H9 (cell line): ENCODE data around the gene RNGTT. TPM values are rescaled to one million over a fixed set of nuclear protein-coding genes. Genes with fewer than 3 reads are reported as not detected.
A peak's percentile ranks its signal among the peaks of the same experiment; 100 is the strongest.
"Not testable (repeated sequence)": the region's sequence is repeated elsewhere in the genome, so short reads cannot be mapped to it uniquely, and the experiment has no call there.

Experiments
- DNase-seq: peaks from one replicate; pipeline ENCODE4 v3.0.0-alpha.2; 2017
- H2AFZ ChIP-seq: one replicate; pipeline ENCODE4 v1.6.1; 2013; ENCODE audit warnings: mild to moderate bottlenecking, low read length, control low read depth, moderate library complexity
- H2AK5ac ChIP-seq: 2 replicates; pipeline ENCODE4 v1.6.1; 2013; ENCODE audit warnings: low read length, control low read depth, mixed read lengths; ENCODE audit not compliant: insufficient read length
- H2BK120ac ChIP-seq: one replicate; pipeline ENCODE4 v1.6.1; 2013; ENCODE audit warnings: low read depth, mild to moderate bottlenecking, low read length, control low read depth, inconsistent platforms; ENCODE audit not compliant: poor library complexity, severe bottlenecking
- H2BK12ac ChIP-seq: 2 replicates; pipeline ENCODE4 v1.6.1; 2013; ENCODE audit warnings: low read length, control low read depth, mixed read lengths, low read depth; ENCODE audit not compliant: insufficient read length
- H2BK15ac ChIP-seq: 2 replicates; pipeline ENCODE4 v1.6.1; 2013; ENCODE audit warnings: low read depth, low read length, control low read depth
- H2BK20ac ChIP-seq: one replicate; pipeline ENCODE4 v1.6.1; 2013; ENCODE audit warnings: low read depth, mild to moderate bottlenecking, low read length, control low read depth, inconsistent platforms; ENCODE audit not compliant: poor library complexity, severe bottlenecking
- H2BK5ac ChIP-seq: 2 replicates; pipeline ENCODE4 v1.6.1; 2013; ENCODE audit warnings: low read length, control low read depth, mixed read lengths; ENCODE audit not compliant: insufficient read length
- H3K14ac ChIP-seq: 2 replicates; pipeline ENCODE4 v1.6.1; 2013; ENCODE audit warnings: low read length, control low read depth; ENCODE audit not compliant: insufficient read depth
- H3K18ac ChIP-seq: 2 replicates; pipeline ENCODE4 v1.6.1; 2013; ENCODE audit warnings: low read depth, mild to moderate bottlenecking, mixed read lengths, low read length, control low read depth; ENCODE audit not compliant: insufficient read length
- H3K23ac ChIP-seq: 2 replicates; pipeline ENCODE4 v1.6.1; 2013; ENCODE audit warnings: low read length, control low read depth, mixed read lengths, low read depth; ENCODE audit not compliant: insufficient read length
- H3K23me2 ChIP-seq: 2 replicates; pipeline ENCODE4 v1.6.1; 2013; ENCODE audit warnings: low read depth, mild to moderate bottlenecking, mixed read lengths, low read length, control low read depth; ENCODE audit not compliant: insufficient read length, poor library complexity, severe bottlenecking
- H3K27ac ChIP-seq: 2 replicates; pipeline ENCODE4 v1.5.1; 2013; ENCODE audit warnings: low read length, control low read depth, mixed read lengths, low read depth; ENCODE audit not compliant: insufficient read length
- H3K27me3 ChIP-seq: 2 replicates; pipeline ENCODE4 v1.6.1; 2013; ENCODE audit warnings: low read length, control low read depth, inconsistent platforms; ENCODE audit not compliant: insufficient read depth
- H3K4ac ChIP-seq: 2 replicates; pipeline ENCODE4 v1.6.1; 2013; ENCODE audit warnings: low read depth, mild to moderate bottlenecking, control low read depth, inconsistent platforms, low read length, moderate library complexity
- H3K4me1 ChIP-seq: 2 replicates; pipeline ENCODE4 v1.6.1; 2013; ENCODE audit warnings: low read length, control low read depth, inconsistent platforms; ENCODE audit not compliant: insufficient read depth
- H3K4me2 ChIP-seq: 2 replicates; pipeline ENCODE4 v1.6.1; 2013; ENCODE audit warnings: low read length, control low read depth, mixed read lengths; ENCODE audit not compliant: insufficient read length, insufficient read depth
- H3K56ac ChIP-seq: 2 replicates; pipeline ENCODE4 v1.6.1; 2013; ENCODE audit warnings: low read depth, mild to moderate bottlenecking, mixed read lengths, low read length, control low read depth; ENCODE audit not compliant: insufficient read length
- H3K79me1 ChIP-seq: 2 replicates; pipeline ENCODE4 v1.6.1; 2013; ENCODE audit warnings: low read depth, mild to moderate bottlenecking, moderate library complexity, low read length, control low read depth, inconsistent platforms; ENCODE audit not compliant: insufficient read depth, poor library complexity, severe bottlenecking
- H3K79me2 ChIP-seq: 2 replicates; pipeline ENCODE4 v1.6.1; 2013; ENCODE audit warnings: low read length, control low read depth, inconsistent platforms; ENCODE audit not compliant: insufficient read depth
- H3K9ac ChIP-seq: 2 replicates; pipeline ENCODE4 v1.6.1; 2013; ENCODE audit warnings: low read length, control low read depth, mixed read lengths; ENCODE audit not compliant: insufficient read length; ENCODE audit errors: extremely low read depth
- H3K9me3 ChIP-seq: one replicate; pipeline ENCODE4 v1.6.1; 2013; ENCODE audit warnings: low read depth, low read length, inconsistent platforms; ENCODE audit not compliant: control insufficient read depth
- H3T11ph ChIP-seq: one replicate; pipeline ENCODE4 v1.6.1; 2013; ENCODE audit warnings: mild to moderate bottlenecking, low read length, control low read depth, inconsistent platforms
- H4K20me1 ChIP-seq: one replicate; pipeline ENCODE4 v1.6.1; 2013; ENCODE audit not compliant: control insufficient read depth, insufficient read length, insufficient read depth
- H4K5ac ChIP-seq: 2 replicates; pipeline ENCODE4 v1.6.1; 2013; ENCODE audit warnings: low read depth, mild to moderate bottlenecking, mixed read lengths, low read length, control low read depth; ENCODE audit not compliant: insufficient read length
- H4K8ac ChIP-seq: replicated peaks from 2 replicates; pipeline ENCODE4 v1.6.1; 2013; ENCODE audit warnings: low read length, control low read depth, mixed read lengths, low read depth; ENCODE audit not compliant: insufficient read length
- H4K91ac ChIP-seq: 2 replicates; pipeline ENCODE4 v1.6.1; 2013; ENCODE audit warnings: low read depth, mild to moderate bottlenecking, moderate library complexity, mixed read lengths, low read length, control low read depth; ENCODE audit not compliant: insufficient read length
- H3K27ac Mint-ChIP-seq, 3 experiments: 2 replicates in 2 of 3; 3 replicates in 1 of 3; pipeline ENCODE4 v1.8.0; 2020 to 2021; ENCODE audit warnings: mixed read lengths in 3 of 3, mild to moderate bottlenecking in 1 of 3, moderate library complexity in 1 of 3
- H3K27me3 Mint-ChIP-seq: 2 replicates; pipeline ENCODE4 v1.8.0; 2021; ENCODE audit warnings: low read depth, mild to moderate bottlenecking, moderate library complexity, mixed read lengths
- H3K36me3 Mint-ChIP-seq, 3 experiments: 2 replicates in 2 of 3; 3 replicates in 1 of 3; pipeline ENCODE4 v1.8.0; 2020 to 2021; ENCODE audit warnings: low read depth in 3 of 3, mixed read lengths in 3 of 3; ENCODE audit not compliant: insufficient read depth in 1 of 3
- H3K4me1 Mint-ChIP-seq, 2 experiments: 2 replicates each; pipeline ENCODE4 v1.8.0; 2020; ENCODE audit warnings: mixed read lengths in 2 of 2
- H3K4me3 Mint-ChIP-seq, 2 experiments: 2 replicates in 1 of 2; 3 replicates in 1 of 2; pipeline ENCODE4 v1.8.0; 2020 to 2021; ENCODE audit warnings: mild to moderate bottlenecking in 2 of 2, mixed read lengths in 2 of 2, moderate library complexity in 1 of 2
- H3K9me3 Mint-ChIP-seq, 2 experiments: 2 replicates in 1 of 2; 3 replicates in 1 of 2; pipeline ENCODE4 v1.8.0; 2020; ENCODE audit warnings: mild to moderate bottlenecking in 2 of 2, mixed read lengths in 2 of 2, moderate library complexity in 1 of 2
- CTCF ChIP-seq: fragments of 200-600 bp; sonication (generic); conservative IDR thresholded peaks from 3 replicates; pipeline ENCODE4 v1.8.0; 2021; ENCODE audit warnings: antibody characterized with exemption, mild to moderate bottlenecking
- WGBS: extraction: QIAGEN DNeasy Blood & Tissue Kit; methylation state at CpG from one replicate; pipeline ENCODE4 v1.1.7; 2013; ENCODE audit warnings: missing lambda C conversion rate, low lambda C conversion rate, mixed read lengths; ENCODE audit not compliant: insufficient read length; ENCODE audit errors: extremely low coverage; 5-methylcytosine and 5-hydroxymethylcytosine counted together
- total RNA-seq: library from RNA; stranded (reverse); gene quantifications from 2 replicates; pipeline ENCODE4 v1.2.1, GENCODE V29; 2021

The RNGTT gene
- total RNA-seq, 1 experiment from 2014 or later, result 20.5 TPM

GRCh38 chr6:88728756-88729155 is 234.7 kb downstream of the RNGTT start:
- Histone ChIP-seq H3K4me1 (peaks cover 6% of the 10 kb centered on the region; the same call in 1 of the 2 replicates), H4K8ac (no peak overlapping the region), H3T11ph (no peak overlapping the region), H4K5ac (no peak overlapping the region), H3K27ac (no peak overlapping the region), H3K27me3 (no peaks in the 10 kb centered on the region), H3K79me1 (no peaks in the 10 kb centered on the region), H3K4ac (no peak overlapping the region), H2BK120ac (no peak overlapping the region), H4K91ac (no peak overlapping the region), H3K79me2 (no peaks in the 10 kb centered on the region), H2BK15ac (no peak overlapping the region), H2AFZ (no peak overlapping the region), H3K4me2 (peak overlapping the region; percentile 52), H2BK12ac (no peak overlapping the region), H3K23me2 (peaks cover 3% of the 10 kb centered on the region), H4K20me1 (no peaks in the 10 kb centered on the region), H3K23ac (no peak overlapping the region), H2BK20ac (no peak overlapping the region), H2AK5ac (peak overlapping the region; percentile 70), H3K9ac (no peak overlapping the region), H2BK5ac (no peak overlapping the region), H3K18ac (no peak overlapping the region), H3K9me3 (no peaks in the 10 kb centered on the region), H3K56ac (no peak overlapping the region), H3K14ac (no peak overlapping the region)
- Mint-ChIP-seq H3K4me3 (no peak overlapping the region; a peak in 1 of 5 replicates), H3K4me1 (peaks cover 77 to 79% of the 10 kb centered on the region in 2 experiments), H3K9me3 (no peaks in the 10 kb centered on the region; a peak in 1 of 5 replicates), H3K27ac (peak overlapping the region; percentile 16 to 76 (median 59); a peak in 3 of 7 replicates), H3K27me3 (peaks cover 16% of the 10 kb centered on the region), H3K36me3 (peaks cover 4 to 8% (median 5%) of the 10 kb centered on the region in 3 experiments; a peak in 6 of 7 replicates)
- no peak for TF ChIP-seq CTCF
- peak; percentile 61 for DNase-seq
- no CpG with 5 or more reads among the region's 10 CpGs for WGBS

GRCh38 chr6:88726409-88726808 is 237.0 kb downstream of the RNGTT start:
- H3K4me1 ChIP-seq, H2AK5ac ChIP-seq, H3K9me3 Mint-ChIP-seq, H2BK20ac ChIP-seq, H4K8ac ChIP-seq, H3K18ac ChIP-seq, H3K4ac ChIP-seq, H4K91ac ChIP-seq, H3K9me3 ChIP-seq, DNase-seq, H3K4me2 ChIP-seq, H2AFZ ChIP-seq, H3K14ac ChIP-seq, H3K56ac ChIP-seq, H4K20me1 ChIP-seq, H3K27ac ChIP-seq, H3K27me3 ChIP-seq, H2BK12ac ChIP-seq, H2BK15ac ChIP-seq, H3K79me2 ChIP-seq, H4K5ac ChIP-seq, H3K4me3 Mint-ChIP-seq, H2BK5ac ChIP-seq, H3K23me2 ChIP-seq, H3K79me1 ChIP-seq, H3K9ac ChIP-seq, H2BK120ac ChIP-seq, H3T11ph ChIP-seq, H3K23ac ChIP-seq: not testable (repeated sequence)
- WGBS, result no CpG with 5 or more reads among the region's 1 CpG
- Mint-ChIP-seq H3K27ac (peak overlapping the region in 1 of 3 experiments; percentile 28; a peak in 2 of 7 replicates), H3K36me3 (peaks cover 8 to 12% (median 11%) of the 10 kb centered on the region in 3 experiments; a peak in 6 of 7 replicates), H3K27me3 (peaks cover 16% of the 10 kb centered on the region), H3K4me1 (peaks cover 63 to 65% of the 10 kb centered on the region in 2 experiments)
